Chondrocyte (in vitro differentiated cells): ENCODE measurements around the gene BET1. TPM values are rescaled to one million over a fixed set of nuclear protein-coding genes. Genes with fewer than 3 reads are reported as not detected.

Experiments
- DNase-seq: peaks from one replicate; pipeline ENCODE4 v3.0.0; 2021; ENCODE audit warnings: mixed read lengths, low spot score
- H3K27ac Mint-ChIP-seq: one replicate; pipeline ENCODE4 v1.8.0; 2021; ENCODE audit warnings: mild to moderate bottlenecking, moderate library complexity, mixed read lengths; ENCODE audit not compliant: unreplicated experiment
- H3K27me3 Mint-ChIP-seq: 2 replicates; pipeline ENCODE4 v1.8.0; 2021; ENCODE audit warnings: low read depth, mixed read lengths
- H3K36me3 Mint-ChIP-seq: 2 replicates; pipeline ENCODE4 v1.8.0; 2021; ENCODE audit warnings: low read depth, mixed read lengths
- H3K4me1 Mint-ChIP-seq: 2 replicates; pipeline ENCODE4 v1.8.0; 2021; ENCODE audit warnings: low read depth, mild to moderate bottlenecking, mixed read lengths
- H3K4me3 Mint-ChIP-seq: one replicate; pipeline ENCODE4 v1.8.0; 2021; ENCODE audit warnings: mild to moderate bottlenecking, moderate library complexity, mixed read lengths; ENCODE audit not compliant: unreplicated experiment
- H3K9me3 Mint-ChIP-seq: 2 replicates; pipeline ENCODE4 v1.8.0; 2021; ENCODE audit warnings: low read depth, mixed read lengths
- total RNA-seq: library from RNA; stranded (reverse); gene quantifications from 3 replicates; pipeline ENCODE4 v1.2.1, GENCODE V29; 2021
- TF ChIP-seq, protein P1 (sequence below): fragments of 200-600 bp; sonication (generic); IDR thresholded peaks from 2 replicates; pipeline ENCODE4 v1.5.0; 2021; ENCODE audit warnings: antibody characterized with exemption, mild to moderate bottlenecking, moderate library complexity

Gene BET1
- total RNA-seq, 1 donor from 2014 or later = 28.4 TPM

DNA sequence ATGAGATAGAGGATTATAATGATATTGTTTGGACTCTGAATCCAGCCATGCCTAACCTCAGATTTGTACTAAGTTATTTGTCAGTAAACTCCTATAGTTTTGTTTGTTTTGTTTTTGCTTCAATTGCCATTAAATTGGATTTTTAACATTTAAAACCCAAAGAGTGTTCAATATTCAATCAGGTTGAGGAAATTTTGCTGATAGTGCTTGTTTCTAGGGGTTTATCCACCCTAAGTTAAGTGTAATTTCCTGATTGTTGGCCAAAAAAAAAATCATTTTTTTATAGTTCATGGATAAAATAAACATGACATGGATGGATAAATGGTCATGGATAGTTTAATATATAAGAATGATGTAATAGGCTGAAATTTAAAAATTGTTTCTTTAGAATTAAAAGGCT is 11.4 kb upstream of the BET1 start:
- Mint-ChIP-seq H3K36me3 (no peaks in the 10 kb centered on the region), H3K9me3 (no peaks in the 10 kb centered on the region), H3K27me3 (no peaks in the 10 kb centered on the region), H3K4me3 (no peak overlapping the region), H3K27ac (no peak overlapping the region), H3K4me1 (no peaks in the 10 kb centered on the region)
- DNase-seq = no peak
- TF ChIP-seq, protein P1, sequence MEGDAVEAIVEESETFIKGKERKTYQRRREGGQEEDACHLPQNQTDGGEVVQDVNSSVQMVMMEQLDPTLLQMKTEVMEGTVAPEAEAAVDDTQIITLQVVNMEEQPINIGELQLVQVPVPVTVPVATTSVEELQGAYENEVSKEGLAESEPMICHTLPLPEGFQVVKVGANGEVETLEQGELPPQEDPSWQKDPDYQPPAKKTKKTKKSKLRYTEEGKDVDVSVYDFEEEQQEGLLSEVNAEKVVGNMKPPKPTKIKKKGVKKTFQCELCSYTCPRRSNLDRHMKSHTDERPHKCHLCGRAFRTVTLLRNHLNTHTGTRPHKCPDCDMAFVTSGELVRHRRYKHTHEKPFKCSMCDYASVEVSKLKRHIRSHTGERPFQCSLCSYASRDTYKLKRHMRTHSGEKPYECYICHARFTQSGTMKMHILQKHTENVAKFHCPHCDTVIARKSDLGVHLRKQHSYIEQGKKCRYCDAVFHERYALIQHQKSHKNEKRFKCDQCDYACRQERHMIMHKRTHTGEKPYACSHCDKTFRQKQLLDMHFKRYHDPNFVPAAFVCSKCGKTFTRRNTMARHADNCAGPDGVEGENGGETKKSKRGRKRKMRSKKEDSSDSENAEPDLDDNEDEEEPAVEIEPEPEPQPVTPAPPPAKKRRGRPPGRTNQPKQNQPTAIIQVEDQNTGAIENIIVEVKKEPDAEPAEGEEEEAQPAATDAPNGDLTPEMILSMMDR = no peak

DNA sequence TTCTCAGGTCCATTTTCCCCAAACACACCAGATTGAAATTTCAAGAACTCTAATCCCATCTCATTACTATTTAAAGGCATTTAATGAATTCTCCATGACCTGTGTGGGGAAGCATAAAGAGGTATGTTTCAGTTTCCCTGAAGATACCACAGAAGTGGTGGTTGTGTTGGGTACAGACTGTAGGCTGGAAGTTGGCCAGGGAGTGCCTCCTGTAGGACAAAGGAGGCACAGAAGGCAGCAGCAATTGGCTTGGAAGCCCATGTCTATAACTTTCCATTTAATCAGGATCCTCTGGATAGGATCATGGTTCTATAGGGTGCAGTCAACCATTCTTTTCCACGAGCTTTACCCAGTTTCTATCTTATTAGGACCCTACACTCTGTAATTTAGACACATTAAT is 8.6 kb upstream of the BET1 start:
- H3K27me3 Mint-ChIP-seq = no peaks in the 10 kb centered on the region
- no peak overlapping the region for H3K27ac Mint-ChIP-seq
- H3K4me3 Mint-ChIP-seq = no peak overlapping the region
- no peaks in the 10 kb centered on the region for H3K4me1 Mint-ChIP-seq
- TF ChIP-seq, protein P1 = no peak
- DNase-seq = no peak
- H3K9me3 Mint-ChIP-seq = no peaks in the 10 kb centered on the region
- no peaks in the 10 kb centered on the region for H3K36me3 Mint-ChIP-seq

DNA sequence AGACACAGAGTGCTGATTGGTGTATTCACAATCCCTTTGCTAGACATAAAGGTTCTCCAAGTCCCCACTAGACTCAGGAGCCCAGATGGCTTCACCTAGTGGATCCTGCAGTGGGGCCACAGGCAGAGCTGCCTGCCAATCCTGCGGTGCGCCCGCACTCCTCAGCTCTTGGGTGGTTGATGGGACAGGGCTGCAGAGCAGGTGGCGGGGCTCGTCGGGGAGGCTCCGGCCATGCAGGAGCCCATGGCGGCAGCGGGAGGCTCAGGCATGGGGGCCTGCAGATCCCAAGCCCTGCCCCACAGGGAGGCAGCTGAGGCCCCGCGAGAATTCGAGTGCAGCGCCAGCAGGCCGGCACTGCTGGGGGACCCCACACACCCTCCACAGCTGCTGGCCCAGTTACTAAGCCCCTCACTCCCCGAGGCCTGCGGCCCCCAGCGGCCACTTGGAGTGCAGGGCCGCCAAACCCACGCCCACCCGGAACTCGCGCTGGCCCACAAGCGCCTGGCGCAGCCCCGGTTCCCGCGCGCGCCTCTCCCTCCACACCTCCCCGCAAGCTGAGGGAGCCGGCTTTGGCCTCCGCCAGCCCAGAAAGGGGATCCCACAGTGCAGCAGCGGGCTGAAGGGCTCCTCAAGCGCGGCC is 7.7 kb upstream of the BET1 start:
- no peaks in the 10 kb centered on the region for H3K9me3 Mint-ChIP-seq
- no peaks in the 10 kb centered on the region for H3K4me1 Mint-ChIP-seq
- DNase-seq = peak; percentile 68
- H3K4me3 Mint-ChIP-seq = no peak overlapping the region
- TF ChIP-seq, protein P1 = no peak
- H3K36me3 Mint-ChIP-seq = no peaks in the 10 kb centered on the region
- no peak overlapping the region for H3K27ac Mint-ChIP-seq
- peaks cover 2% of the 10 kb centered on the region for H3K27me3 Mint-ChIP-seq

DNA sequence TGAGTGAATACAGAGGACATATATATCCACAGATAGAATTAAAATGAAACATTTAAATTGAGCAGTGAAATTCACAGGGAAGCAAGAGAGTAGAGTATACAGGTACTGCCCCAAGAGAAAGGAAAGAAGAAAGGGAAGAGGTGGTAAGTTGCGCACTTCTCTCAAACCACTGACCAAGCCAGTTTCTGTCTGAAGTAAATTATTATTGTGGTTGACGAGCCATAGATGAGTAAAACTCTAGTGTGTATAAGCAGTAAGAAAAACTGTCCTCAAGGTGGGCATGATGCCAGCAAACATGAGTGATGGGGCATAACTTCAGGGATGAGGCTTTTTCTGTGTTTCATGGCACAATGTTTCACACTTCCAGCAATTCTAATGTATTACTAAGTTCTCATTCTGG is 4.4 kb upstream of the BET1 start:
- Mint-ChIP-seq H3K36me3 (no peaks in the 10 kb centered on the region), H3K4me3 (no peak overlapping the region), H3K27me3 (peaks cover 2% of the 10 kb centered on the region), H3K4me1 (peaks cover 9% of the 10 kb centered on the region), H3K27ac (no peak overlapping the region), H3K9me3 (no peaks in the 10 kb centered on the region)
- no peak for DNase-seq
- TF ChIP-seq, protein P1 = no peak

DNA sequence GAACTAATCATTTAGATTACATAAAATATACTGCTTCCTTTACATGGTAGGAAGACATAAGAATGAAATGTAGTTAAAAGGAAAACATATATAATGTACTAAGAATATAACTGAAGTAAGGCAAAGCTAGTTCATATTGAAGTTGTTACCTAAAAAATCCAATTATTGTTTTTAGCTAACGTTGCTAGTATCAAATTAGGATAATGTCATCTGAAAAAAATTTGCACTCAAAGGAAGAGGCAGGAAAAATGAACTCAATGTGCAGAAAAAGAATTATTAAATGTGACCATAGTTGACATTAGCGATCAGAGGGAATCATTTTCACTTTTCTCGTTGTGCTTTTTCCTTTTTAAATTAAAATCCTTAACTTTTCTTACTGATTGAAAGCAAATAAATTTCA is 1.6 kb upstream of the BET1 start:
- H3K27ac Mint-ChIP-seq = no peak overlapping the region
- no peak for DNase-seq
- H3K36me3 Mint-ChIP-seq = no peaks in the 10 kb centered on the region
- peaks cover 2% of the 10 kb centered on the region for H3K27me3 Mint-ChIP-seq
- H3K4me1 Mint-ChIP-seq = peaks cover 31% of the 10 kb centered on the region
- H3K4me3 Mint-ChIP-seq = no peak overlapping the region
- TF ChIP-seq, protein P1 = no peak
- no peaks in the 10 kb centered on the region for H3K9me3 Mint-ChIP-seq
